HG03469 (cell line): ENCODE results near the gene OOSP3.
"Not testable (repeated sequence)": the region's sequence is repeated elsewhere in the genome, so short reads cannot be mapped to it uniquely, and the experiment has no call there.

ENCODE experiments used
- ATAC-seq: cut with Tn5 transposase; IDR thresholded peaks from one replicate; pipeline ENCODE4 v1.9.1; 2021; ENCODE audit warnings: mild to moderate bottlenecking, moderate library complexity, moderate number of reproducible peaks; ENCODE audit not compliant: unreplicated experiment

The OOSP3 gene

DNA sequence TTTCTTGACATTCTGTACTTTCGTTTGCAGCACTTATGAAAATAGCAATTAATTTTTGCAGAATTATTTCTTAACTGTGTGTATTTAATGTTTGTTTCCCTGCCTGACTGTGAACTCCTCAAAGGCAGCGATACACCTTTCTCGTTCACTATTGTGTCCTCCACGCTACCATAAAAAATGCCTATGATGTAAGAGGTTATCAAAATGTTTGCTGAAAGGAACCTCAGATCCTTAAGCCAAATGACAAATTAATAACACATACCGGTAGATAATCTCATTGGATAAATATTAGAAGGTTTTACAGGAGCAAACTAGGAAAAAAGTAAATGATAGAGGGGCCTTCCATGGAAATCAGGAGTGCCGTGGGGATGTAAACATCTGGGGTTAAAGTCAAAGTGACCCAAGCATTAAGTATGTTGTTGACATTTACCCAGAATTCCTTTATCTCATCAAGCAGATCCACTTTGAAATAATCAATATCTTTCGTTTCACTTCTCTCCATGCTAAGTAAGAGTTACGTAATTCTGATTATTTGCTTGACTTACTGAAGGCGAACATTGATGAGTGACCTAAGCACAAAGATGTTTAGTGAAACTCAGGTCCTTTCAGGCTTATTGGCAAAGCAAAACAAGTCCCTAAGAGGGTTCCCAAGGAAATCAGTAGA is 2.6 kb upstream of the OOSP3 start:
- no peak for ATAC-seq

DNA sequence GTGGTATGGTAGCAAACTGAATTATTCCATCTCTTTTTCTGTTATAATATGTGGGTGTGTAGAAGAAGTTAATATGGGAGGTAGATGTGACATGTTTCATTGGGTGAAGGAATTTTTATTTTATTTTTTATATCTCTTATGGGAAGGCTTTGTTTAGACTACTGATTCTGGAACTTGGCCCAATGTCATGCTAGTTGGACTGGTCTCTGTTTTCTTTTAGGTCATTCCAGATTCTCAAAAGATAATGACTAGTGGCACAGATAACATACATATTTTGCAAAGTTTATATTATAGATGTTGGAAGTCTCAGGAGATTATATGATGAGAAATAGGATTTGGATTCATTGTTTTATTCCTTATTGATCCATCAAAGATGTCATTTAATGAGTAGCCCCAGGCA is 1.3 kb upstream of the OOSP3 start:
- no peak for ATAC-seq

DNA sequence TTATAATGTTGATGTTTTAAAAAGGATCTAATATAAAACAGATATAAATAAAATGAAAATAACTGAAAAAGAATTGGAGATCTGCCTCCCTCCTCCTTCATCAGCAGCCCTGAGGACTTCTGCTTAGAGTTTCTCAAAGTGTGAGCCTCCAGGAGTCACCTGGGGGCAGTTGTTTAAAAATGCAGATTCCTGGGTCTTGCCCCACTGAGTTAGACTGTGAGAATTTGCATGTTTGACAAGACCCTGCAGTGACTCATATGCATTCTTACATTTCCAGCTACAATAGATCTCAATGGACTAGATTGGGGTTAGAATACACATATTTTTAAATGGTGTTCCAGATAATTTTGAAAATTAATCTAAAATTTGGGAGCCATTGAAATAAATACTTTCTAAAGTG is 798 bp upstream of the OOSP3 start:
- no peak for ATAC-seq

DNA sequence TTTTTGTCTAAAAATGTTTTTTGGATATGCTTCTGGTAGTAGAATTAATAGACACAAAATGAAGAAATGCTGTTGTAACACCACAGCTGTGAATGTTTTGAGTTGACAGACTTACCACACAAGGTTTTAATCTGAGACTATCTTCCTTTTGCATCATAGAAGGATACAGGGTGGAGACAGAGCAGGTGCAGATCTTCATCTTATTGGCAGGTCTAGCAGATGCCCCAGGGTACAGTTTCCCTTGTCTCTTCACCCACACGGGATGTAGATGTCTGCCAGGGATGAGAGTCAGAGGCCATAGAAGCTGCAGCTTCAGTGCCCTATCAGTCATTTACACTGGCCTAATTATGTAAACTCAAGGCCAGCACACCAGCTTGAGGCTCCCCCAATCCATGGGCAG is 985 bp downstream of the OOSP3 start:
- ATAC-seq, result no peak

DNA sequence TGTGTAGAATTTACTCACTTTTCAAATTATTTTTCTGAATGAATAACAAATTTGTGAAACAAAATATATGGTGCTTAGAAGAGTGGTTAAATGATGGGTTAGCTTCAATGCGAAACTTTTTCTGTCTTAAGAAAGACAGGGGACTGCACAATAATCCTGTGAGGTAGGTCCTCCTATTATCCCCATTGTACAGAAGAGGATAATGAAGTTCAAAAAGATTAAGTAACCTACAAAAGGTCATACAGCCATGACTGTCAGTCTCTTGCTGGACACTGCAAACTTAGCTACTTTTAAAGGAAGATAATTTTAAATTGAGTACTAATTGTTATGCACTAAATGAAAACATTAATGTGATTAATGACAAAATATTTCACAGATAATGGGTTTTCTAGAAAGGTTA is 5.0 kb downstream of the OOSP3 start:
- ATAC-seq, result no peak

DNA sequence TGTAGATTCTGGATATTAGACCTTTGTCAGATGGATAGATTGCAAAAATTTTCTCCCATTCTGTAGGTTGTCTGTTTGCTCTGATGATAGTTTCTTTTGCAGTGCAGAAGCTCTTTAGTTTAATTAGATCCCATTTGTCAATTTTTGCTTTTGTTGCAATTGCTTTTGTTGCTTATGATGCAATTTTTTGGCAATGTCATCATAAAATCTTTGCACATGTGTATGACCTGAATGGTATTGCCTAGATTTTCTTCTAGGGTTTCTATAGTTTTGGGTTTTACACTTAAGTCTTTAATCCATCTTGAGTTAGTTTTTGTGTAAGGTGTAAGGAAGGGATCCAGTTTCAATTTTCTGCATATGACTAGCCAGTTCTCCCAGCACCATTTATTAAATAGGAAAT is 8.6 kb downstream of the OOSP3 start:
- ATAC-seq, result not testable (repeated sequence)

DNA sequence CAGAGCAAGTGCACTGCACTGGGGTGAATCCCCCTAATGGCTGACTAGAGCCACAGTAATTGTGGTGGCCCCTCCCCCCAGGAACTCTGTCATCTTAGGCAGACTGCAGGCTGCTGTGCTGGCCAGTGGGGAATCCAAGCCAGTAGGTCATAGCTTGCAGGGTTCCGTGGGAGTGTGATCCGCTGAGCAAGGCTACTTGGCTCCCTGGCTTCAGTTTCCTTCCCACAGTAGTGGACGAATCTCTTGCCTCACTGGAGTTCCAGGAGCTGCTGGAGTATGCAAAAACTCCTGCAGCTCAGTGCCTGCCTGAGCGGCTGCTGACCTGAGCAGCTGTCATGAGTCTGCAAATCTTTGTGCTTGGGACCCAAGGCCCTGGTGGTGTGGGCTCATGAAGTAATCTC is 13.2 kb downstream of the OOSP3 start:
- ATAC-seq, result no peak

DNA sequence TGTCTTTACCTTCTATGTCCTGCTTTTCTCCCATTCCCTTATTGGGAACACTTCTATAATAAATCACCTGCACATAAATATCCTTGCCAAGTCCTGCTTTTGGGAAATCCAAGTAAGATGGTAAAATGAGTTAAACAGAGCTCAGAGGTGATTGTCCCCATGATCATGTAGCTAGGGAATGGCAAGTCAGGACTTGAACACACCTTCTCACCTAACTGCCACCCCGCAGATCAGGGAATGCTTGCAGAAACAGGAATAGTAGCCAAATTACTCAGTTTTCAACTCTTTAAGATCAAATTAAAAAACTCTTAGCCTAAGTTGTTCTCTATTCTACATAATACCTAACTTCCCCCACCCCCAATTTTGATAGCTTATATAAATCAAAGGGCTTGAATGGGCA is 16.0 kb downstream of the OOSP3 start:
- no peak for ATAC-seq

DNA sequence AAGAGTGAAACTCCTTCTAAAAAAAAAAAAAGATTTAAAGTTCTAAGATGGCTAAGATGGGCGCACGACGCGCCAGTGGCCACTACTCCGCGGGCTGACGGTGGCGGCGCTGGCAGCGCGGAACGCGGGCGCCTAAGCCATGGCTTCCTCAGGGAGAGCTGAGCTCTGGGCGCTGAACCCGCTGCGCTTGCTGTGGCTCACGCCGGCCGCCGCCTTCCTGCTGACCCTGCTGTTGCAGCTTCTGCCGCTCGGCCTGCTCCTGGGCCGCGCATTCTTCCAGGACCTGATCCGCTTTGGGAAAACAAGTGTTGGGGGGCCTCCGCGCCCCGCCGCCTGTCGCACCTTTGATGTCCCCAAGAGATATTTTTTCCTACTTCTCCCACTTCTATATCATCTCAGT is 19.5 kb downstream of the OOSP3 start:
- no peak for ATAC-seq

DNA sequence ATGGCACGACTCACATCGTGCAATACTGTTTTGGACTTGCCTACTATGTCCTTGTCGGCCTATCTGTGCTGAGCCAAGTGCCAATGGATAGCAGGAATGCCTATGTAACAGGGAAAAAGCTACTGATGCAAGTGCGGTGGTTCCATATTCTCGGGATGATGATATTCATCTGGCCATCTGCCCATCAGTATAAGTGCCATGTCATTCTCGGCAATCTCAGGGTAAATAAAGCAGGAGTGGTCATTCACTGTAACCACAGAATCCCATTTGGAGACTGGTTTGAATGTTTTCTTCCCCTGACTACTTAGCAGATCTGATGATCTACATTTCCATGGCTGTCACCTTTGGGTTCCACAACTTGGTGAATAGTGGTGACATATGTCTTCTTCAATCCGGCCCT is 20.1 kb downstream of the OOSP3 start:
- no peak for ATAC-seq

DNA sequence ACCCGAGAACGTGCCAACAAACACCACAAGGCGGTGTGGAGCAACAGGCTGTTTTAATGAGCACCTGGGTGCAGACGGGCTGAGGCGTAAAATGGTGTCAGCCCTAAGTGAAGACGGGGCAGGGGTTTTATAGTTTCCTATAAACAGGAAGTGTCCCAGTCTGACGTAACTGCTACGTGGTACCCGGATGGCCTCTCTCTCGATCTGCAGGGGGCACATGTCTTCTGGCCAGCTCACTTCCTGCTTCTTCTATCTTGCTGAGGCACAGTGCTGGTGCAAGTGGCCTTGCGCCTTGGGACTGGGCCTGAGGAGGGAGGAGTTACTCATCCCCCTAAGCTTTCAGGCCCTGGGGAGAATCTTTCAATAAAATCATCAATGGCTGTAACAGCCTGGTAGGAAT is 20.9 kb downstream of the OOSP3 start:
- no peak for ATAC-seq

DNA sequence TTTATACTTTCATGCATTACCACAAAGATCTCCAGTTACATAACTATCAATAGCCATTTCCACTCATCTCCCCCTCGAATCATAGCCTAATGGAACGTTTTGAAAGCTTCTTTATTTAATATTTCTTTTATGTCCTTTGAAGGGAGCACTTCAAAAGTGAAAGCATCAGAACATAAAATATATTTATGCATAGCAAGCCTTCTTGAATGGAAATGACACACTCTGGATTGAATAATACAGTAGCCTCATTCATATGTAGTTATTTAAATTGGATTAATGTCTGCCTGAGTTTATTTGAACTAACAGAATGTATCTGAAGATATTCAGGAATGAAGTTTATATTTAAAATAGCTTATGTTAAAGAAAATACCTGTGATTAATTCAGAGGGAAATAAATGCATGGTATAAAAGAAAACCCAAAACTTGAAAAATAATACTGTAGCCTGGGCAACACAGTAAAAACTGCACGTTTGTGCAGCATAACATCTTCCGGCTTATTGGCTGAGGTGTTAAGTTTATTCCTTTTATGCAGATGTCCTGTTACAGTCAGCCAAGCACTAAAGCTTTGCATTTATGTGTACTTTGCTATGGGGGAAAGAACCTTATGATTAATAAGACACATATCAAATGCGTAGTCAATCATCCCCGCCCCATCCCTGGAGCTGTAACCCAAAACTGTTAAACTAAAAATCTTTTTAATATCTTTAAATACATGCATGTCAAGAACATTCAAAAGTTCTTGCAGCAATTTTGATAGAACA is 22.0 kb downstream of the OOSP3 start:
- ATAC-seq, result no peak

DNA sequence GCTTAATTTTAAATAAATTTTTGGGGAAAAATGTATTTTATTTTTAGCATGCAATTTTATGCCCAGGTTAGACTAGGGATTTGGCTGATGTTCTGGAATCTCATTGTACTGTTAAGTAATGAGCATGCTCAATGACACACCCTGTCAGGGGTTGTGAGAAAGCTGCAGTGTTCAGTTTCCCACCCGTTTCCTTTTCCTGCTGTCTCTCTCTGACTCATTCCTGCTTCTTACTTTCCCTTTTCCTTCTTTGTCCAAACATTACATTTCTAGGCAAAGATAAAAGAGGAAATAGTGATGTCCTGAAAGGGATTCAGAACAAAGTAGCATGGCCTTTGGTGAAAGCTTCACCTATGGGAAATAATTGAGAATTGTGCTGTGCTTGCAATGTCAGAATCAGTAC is 22.7 kb downstream of the OOSP3 start:
- ATAC-seq, result no peak

DNA sequence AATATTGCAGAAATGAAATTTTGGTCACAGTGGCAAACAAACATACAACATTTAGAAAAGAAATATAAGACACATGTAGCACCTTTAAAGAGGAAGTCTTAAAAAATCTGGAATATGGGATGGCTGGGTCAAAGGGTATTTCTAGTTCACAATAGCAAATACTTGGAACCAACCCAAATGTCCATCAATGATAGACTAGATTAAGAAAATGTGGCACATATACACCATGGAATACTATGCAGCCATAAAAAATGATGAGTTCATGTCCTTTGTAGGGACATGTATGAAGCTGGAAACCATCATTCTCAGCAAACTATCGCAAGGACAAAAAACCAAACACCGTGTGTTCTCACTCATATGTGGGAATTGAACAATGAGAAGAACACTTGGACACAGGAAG is 25.0 kb downstream of the OOSP3 start:
- not testable (repeated sequence) for ATAC-seq

DNA sequence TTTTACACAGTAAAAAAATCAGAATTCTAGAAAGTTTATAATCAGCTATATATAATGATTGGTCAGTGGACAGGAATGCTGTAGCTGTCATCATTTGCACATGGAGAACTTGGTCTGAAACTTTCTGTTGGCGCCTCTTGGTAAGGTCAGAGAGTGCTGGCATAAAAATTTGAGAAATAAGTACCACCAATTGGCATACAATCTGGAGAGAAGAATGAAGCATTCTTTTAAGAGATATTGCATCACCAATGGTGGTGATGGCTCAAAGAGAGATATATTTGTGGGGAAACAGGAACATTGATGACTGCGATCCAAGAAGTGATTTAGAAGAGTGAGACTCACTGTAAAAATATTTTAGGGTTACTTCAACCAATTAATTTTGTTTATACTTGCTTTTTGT is 39.9 kb downstream of the OOSP3 start:
- ATAC-seq, result no peak

DNA sequence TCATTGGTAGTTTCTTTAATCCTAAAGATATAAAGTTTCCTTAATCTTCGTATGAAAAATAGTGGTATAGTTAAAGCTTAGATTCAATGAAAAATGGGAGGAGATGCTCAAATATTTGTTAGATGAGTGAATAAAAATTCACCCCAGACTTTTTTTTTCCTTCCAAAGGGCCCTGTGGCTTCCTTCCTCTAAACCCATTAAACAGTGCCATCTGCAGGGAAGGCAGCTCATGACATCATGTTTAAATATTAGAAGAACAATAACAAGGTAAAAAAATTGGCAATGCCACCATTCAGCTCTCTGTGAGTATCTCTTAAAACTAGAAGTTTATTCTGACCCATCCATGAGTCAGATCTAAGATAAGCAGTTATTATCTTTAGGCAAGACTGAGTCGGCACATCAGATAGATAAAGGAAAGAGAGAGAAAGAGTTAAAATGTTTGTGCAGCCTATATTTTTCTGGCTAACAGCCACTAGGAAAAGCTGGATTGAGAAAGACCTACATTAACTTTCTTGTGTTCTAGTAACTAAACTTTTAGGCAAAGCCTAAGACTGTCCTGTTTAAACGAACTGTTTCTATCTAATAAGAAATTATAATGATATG is 40.5 kb downstream of the OOSP3 start:
- no peak for ATAC-seq

DNA sequence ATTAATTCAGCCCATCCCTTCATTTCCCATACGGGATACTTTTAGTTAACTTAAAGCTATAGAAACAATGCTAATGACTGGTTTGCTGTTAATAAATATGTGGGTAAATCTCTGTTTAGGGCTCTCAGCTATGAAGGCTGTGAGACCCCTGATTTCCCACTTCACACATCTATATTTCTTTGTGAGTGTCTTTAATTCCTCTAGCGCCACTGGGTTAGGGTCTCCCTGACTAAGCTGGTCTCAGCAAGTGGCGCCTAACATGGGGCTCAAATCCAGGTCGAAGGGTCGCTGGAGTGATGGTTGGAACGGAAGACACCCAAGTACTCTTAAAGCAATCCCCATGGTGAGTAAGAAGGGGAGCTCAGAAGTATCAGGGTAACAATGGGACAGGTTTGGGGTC is 45.2 kb downstream of the OOSP3 start:
- no peak for ATAC-seq

DNA sequence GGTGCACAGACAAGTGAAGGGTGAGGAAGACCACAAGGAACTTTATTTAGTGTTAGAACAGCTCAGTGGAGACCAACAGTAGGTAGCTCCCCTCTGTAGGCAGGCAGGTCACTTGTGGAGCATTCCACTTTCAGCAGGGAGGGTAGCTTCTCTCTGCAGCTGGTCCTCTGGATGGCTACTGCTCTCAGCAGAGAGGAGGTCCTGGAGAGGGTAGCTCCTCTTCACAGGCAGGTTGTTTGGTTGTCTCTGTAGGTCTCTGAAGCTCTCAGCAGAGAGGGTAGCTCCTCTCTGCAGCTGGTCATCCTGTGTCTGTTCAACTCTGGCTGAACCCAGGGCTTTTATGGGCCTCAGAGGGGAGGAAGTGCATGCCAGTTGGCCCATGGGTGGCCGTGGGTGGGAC is 53.1 kb downstream of the OOSP3 start:
- ATAC-seq, result no peak

DNA sequence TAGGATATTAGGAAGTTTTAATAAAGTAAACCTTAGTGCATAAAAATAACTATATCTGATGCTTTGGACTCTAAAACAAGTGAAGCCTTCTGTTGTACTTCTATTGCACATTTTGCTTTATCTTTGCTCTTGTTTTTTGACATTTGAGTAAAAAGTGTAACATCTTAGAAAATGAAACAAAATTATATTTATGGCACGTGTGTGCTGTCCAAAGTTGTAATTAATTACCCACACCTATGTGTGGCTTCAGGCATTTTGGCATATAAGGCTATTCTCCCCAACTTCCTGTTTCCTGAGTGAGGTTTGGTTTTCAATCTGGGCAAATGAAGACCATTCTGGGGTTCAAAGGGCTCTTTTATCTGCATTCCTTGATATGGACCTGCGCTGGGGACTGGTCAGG is 59.5 kb downstream of the OOSP3 start, which contains the start of gene OOSP1:
Gene OOSP1, plus strand, starts transcription at position 301 of the 400 bp plus-strand sequence. Its CDS starts 23 bp downstream, at position 324.
- no peak for ATAC-seq

DNA sequence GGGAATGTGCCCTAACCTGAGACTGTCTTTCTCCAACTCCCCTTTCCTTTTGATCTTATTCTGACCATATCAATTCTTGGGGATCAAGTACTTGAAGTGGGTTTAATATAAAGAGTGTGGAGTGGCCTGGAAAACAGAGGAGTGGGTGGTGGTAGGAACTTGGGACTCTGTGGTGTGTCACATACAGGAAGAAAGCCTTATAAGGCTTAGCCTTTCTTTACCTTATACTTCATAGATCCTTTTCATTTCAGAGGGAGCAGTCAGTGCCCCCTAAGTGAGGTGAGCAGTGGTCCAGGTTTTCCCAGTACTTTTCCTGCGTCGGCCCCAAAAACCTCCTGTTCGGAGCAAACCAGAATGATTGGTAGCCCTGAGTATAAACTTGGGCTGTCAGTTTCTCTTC is 60.1 kb downstream of the OOSP3 start:
- no peak for ATAC-seq

DNA sequence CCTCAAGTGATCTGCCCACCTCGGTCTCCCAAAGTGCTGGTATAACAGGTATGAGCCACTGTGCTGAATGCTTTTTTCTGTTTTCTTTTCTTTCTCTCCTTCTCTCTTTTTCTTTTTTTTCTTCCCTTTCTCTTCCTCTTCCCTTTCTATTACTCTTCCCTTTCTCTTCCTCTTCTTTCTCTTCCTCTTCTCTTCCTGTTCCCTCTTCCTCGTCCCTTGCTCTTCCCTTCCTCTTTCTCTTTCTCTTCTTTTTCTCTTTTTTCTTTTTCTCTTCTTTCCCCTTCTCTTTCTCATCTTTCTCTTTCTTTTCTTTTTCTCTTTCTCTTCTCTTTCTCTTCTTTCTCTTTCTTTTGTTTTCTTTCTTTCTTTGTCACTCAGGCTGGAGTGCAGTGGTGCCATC is 60.9 kb downstream of the OOSP3 start:
- no peak for ATAC-seq

DNA sequence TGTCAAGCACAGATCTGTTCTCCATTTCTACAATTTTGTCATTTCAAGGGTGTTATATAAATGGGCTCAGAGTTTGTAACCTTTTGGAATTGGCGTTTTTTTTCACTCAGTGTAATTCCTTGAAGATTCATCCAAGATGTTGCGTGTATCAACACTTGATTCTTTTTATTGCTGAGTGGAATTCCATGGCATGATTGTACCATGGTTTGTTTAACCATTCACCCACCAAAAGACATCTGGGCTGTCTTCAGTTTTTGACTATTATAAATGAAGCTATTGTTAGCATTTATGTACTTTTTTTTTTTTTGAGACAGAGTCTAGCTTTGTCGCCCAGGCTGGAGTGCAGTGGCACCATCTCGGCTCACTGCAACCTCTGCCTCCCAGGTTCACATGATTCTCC is 62.5 kb downstream of the OOSP3 start:
- no peak for ATAC-seq
